Gastroesophageal sphincter (tissue), 3 donors: ENCODE data around the gene MAP3K14.

ENCODE experiments used
- CTCF ChIP-seq, 4 experiments: fragments of 200-600 bp in 2 of 4; fragments of 450-650 bp in 2 of 4; sonication (generic) in 1 of 4; IDR thresholded peaks; one replicate each; pipeline ENCODE4 v1.5.1; 2017 to 2019; ENCODE audit warnings: antibody characterized with exemption in 4 of 4, mild to moderate bottlenecking in 2 of 4, moderate library complexity in 2 of 4
- EP300 ChIP-seq: sonication (generic); formaldehyde crosslinking; IDR thresholded peaks from one replicate; pipeline ENCODE4 v1.6.1; 2017; ENCODE audit warnings: antibody characterized with exemption, mild to moderate bottlenecking
- POLR2A ChIP-seq, 2 donors: fragments of 450-650 bp; IDR thresholded peaks; one replicate each; pipeline ENCODE4 v1.6.1; 2017; ENCODE audit warnings: antibody characterized with exemption in 2 of 2, mild to moderate bottlenecking in 2 of 2, moderate library complexity in 1 of 2
- POLR2AphosphoS5 ChIP-seq: sonication (generic); formaldehyde crosslinking; IDR thresholded peaks from one replicate; pipeline ENCODE4 v1.6.1; 2017; ENCODE audit warnings: antibody characterized with exemption

GRCh38 chr17:45221081-45222013, 95.5 kb downstream of the MAP3K14 start, which contains the start of gene FMNL1:
- no peak for TF ChIP-seq CTCF (IDR thresholded peaks at IDR 0.05)
- TF ChIP-seq POLR2A (IDR thresholded peaks at IDR 0.05): peak; percentile 5 to 25
- no peak for TF ChIP-seq POLR2AphosphoS5
- TF ChIP-seq EP300: no peak
